HepG2 (cell line): ENCODE measurements around the gene GRK3. TPM values are rescaled to one million over a fixed set of nuclear protein-coding genes. Genes with fewer than 3 reads are reported as not detected.

Source experiments
- BHLHE40 ChIP-seq: IDR thresholded peaks from 2 replicates; pipeline ENCODE4 v1.6.1; 2011; ENCODE audit warnings: low read length, improper control_type of control experiment
- CEBPB ChIP-seq: IDR thresholded peaks from 2 replicates; pipeline ENCODE4 v1.6.1; 2011; ENCODE audit warnings: low read depth, low read length, improper control_type of control experiment, borderline replicate concordance
- CEBPZ ChIP-seq: IDR thresholded peaks from 2 replicates; pipeline ENCODE4 v1.6.1; 2012; ENCODE audit warnings: low read length, improper control_type of control experiment
- ISL2 ChIP-seq: sonication (generic); formaldehyde crosslinking; IDR thresholded peaks from 2 replicates; pipeline ENCODE4 v1.5.0; 2020; ENCODE audit warnings: missing genetic modification reagents
- KDM2A ChIP-seq: sonication (generic); formaldehyde crosslinking; IDR thresholded peaks from 2 replicates; pipeline ENCODE4 v1.4.0; 2020; ENCODE audit warnings: low read depth, missing genetic modification reagents, borderline replicate concordance
- KLF16 ChIP-seq, 2 experiments: sonication (generic) in 1 of 2; formaldehyde crosslinking in 1 of 2; IDR thresholded peaks; 2 replicates each; pipeline versions ENCODE4 v1.6.1 to v1.8.0; 2016 to 2023; ENCODE audit warnings: missing genetic modification reagents in 2 of 2, missing compliant biosample characterization in 1 of 2
- SNAPC2 ChIP-seq: sonication (generic); formaldehyde crosslinking; IDR thresholded peaks from 2 replicates; pipeline ENCODE4 v1.8.1; 2022; ENCODE audit warnings: mild to moderate bottlenecking, missing genetic modification reagents
- TBP ChIP-seq: sonication (generic); formaldehyde crosslinking; IDR thresholded peaks from 2 replicates; pipeline ENCODE4 v1.5.0; 2020; ENCODE audit warnings: missing genetic modification reagents
- ZFP91 ChIP-seq: sonication (generic); formaldehyde crosslinking; IDR thresholded peaks from 2 replicates; pipeline ENCODE4 v1.9.0; 2022; ENCODE audit warnings: missing genetic modification reagents, mild to moderate bottlenecking, borderline replicate concordance
- ZNF639 ChIP-seq: conservative IDR thresholded peaks from 2 replicates; pipeline ENCODE4 v1.6.1; 2018; ENCODE audit warnings: missing genetic modification reagents
- polyA plus RNA-seq, 8 experiments: library from polyadenylated mRNA; depleted of rRNA in 3 of 8; stranded (reverse) in 7 of 8; unstranded in 1 of 8; fragments of >200 nt; fragmentation: Illumina TruSeq in 4 of 8; extraction: Trizol in 4 of 8; gene quantifications; 2 replicates each; pipeline versions ENCODE4 v1.2.1 to v1.2.3, GENCODE V29; 2011 to 2016; ENCODE audit warnings: low read depth in 4 of 8, missing spikeins in 1 of 8, mixed read lengths in 1 of 8; ENCODE audit not compliant: insufficient read depth in 1 of 8
- total RNA-seq, 5 experiments: library from RNA; depleted of rRNA; stranded (reverse); fragments of >200 nt; fragmentation: Illumina TruSeq; extraction: Trizol; gene quantifications; 2 replicates each; pipeline ENCODE4 v1.2.3, GENCODE V29; 2016; ENCODE audit warnings: low read depth in 1 of 5

Gene GRK3
- total and polyA plus RNA-seq, 2 of the 13 experiments (the other 11 are each of a cell fraction or from before 2014, with no cell fraction given), result 8.5 to 16.7 TPM

- TF ChIP-seq ZNF639 (CRISPR knock-in tag) (no peak), KLF16 (CRISPR knock-in tag; IDR thresholded peaks at IDR 0.05) (no peak), CEBPB (no peak), SNAPC2 (CRISPR knock-in tag) (no peak), KDM2A (no peak), TBP (CRISPR knock-in tag) (no peak), ISL2 (CRISPR knock-in tag) (no peak), CEBPZ (no peak), BHLHE40 (no peak), ZFP91 (CRISPR knock-in tag) (no peak)
Measured at GRCh38 chr22:25758316-25758715, 193.8 kb downstream of the GRK3 start (continued).
